GM21390 (cell line): ENCODE measurements around the gene PNKP.
A peak's percentile ranks its signal among the peaks of the same experiment; 100 is the strongest.

Experiments
- ATAC-seq: cut with Tn5 transposase; IDR thresholded peaks from one replicate; pipeline ENCODE4 v1.9.1; 2021; ENCODE audit not compliant: unreplicated experiment

Gene PNKP

DNA sequence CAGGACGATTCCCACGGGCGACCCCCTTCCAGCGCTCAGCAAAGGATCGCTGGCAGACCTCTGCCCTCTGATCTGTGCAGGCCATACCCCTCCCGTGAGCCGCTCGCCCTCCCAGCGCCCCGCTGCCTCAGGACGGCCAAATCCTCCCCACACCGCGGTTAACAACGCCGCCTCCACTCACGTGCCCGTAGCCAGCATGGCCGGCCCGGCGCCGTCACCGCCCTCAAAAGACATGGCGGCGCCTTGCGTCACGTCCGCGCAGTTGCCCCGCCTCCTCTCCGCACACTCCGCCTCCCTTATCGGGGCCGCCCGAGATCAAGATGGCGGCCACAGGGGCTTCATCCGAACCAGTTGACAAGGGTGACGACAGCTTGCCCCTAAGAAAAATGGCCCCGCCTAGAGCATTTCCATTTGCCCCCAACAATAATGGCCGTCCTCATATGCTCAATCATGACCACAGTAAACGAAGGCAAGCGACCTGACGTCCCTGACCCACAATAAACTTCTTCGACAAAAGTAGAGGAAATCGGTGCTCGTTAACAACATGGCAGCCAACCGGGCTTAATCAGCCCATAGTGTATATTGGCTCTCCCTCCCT, 9.1 kb upstream of the PNKP start:
- peak; percentile 40 for ATAC-seq

GRCh38 chr19:49875857-49876421, 8.6 kb upstream of the PNKP start:
- no peak for ATAC-seq

GRCh38 chr19:49875177-49875576, 7.8 kb upstream of the PNKP start:
- ATAC-seq, result no peak

DNA sequence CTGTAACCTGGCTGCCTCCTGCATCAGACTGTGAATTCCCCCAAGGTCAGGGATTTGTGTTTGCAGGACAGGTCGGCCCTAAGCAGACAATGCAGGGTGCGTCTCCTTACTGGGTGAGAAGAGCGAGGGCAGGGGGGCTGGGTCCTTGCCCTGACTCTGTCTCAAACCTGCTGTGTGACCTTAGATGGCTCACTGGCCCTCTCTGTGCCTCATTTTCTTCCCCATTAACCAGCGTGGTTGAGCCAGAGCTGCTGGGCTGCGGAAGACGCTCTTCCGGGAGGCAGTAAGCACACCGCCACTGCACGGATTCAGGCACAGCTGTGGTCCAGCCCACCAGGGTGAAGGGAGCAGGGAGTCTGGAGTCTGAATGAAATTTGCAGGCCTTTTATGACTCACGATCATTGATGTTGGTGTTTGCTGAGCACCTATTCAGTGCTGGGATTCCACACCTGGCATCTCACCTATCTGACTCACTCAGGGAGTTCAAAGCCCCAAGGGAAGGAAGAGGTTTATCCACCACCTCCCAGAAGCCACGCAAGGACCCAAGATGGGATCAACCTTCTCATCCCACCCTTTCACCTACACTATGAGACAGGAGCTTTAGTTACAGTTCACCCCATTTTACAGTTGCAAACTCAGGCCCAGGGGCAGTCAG, 7.3 kb upstream of the PNKP start:
- no peak for ATAC-seq

DNA sequence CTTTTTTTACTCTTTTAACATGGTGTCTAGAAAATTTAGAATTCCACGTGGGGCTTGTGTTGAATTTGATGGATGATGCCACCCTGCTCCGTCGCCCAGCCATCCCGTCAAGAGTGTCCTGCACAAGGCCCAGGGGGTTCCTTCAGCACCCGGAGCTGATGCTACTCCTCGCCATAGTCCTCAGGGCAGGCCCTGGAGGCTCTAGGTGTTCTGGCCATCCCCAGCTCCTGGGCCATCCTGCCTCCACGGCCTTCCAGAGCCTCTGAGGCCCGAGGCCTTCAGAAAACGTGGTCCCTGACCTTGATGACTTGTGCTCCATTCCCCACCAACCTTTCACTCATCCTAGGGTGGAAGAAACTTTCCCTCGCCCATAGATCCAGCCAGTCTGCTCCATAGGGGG, 6.5 kb upstream of the PNKP start:
- ATAC-seq, result no peak

GRCh38 chr19:49873129-49873521, 5.7 kb upstream of the PNKP start:
- no peak for ATAC-seq

- no peak for ATAC-seq
Observed at GRCh38 chr19:49872245-49873128, 5.1 kb upstream of the PNKP start.

- ATAC-seq, result no peak
Observed at GRCh38 chr19:49871349-49871985, 4.1 kb upstream of the PNKP start.

DNA sequence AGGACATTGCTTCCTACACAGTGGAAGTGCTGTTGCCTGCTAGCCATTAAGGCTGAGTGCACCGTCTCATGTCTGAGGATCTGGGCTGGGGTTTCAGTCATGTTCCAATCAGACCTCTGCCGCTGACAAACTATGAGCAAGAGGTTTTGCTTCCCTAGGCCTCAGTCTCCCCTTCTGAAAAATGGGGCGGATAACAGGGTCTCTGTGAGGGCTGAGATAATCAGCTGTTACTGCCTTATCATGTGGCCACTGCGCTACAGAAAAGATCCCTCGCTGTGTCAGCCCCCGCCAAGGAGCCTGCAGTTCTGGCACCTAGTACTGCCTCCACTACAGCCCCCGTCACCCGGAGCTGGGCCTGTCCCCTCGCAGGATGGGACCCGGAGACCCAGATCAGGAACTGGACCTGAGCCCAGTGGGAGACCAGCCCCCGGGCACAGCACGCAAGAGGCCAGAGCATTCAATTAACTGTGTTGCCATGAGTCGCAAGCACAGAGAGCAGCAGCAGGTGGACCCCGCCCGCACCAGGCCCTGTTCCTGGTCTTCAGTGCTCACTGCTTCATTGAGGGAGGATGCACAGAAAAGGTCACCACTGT, 3.0 kb upstream of the PNKP start:
- ATAC-seq, result no peak

DNA sequence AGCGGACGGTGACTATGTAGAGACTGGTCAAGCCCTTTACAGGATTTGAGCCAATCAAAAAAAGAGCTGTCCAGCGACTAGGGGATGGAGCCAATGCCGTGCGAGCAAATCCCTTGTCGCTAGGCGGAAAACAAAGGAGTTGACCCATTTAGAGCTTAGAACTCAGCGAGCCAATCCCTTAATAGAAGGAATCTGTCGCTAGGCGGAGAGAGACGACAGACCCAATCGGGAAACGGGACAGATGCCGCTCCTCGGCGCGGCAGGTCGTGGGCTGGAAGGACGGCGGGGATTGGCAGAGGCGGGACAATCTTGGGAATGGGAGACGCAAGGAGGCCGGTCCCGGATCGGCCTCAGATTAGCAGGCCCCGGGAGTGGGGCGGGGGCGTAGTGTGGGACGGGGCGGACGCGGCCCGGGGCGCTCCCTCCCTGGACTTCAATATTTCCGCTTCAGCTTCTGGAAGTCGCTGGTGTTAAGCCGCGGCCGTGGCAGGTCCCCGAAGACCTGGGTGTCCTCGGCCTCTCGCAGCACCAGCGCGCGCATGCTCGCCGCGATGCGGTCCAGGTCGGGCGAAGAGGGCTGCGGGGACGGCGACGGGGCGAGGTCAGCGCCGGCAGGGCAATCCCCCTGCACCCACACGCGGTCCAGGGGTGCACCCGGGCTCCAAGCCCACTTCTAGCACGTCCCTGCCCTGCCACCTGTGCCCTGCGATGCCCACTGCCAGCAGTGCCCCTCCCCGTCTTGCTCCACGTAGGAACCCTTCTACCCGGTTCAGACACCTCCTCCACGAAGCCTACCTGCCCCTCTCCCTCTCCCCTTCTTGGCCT, 2.3 kb upstream of the PNKP start:
- ATAC-seq, result peak; percentile 55

GRCh38 chr19:49869009-49869483, 1.7 kb upstream of the PNKP start:
- ATAC-seq, result peak; percentile 11

DNA sequence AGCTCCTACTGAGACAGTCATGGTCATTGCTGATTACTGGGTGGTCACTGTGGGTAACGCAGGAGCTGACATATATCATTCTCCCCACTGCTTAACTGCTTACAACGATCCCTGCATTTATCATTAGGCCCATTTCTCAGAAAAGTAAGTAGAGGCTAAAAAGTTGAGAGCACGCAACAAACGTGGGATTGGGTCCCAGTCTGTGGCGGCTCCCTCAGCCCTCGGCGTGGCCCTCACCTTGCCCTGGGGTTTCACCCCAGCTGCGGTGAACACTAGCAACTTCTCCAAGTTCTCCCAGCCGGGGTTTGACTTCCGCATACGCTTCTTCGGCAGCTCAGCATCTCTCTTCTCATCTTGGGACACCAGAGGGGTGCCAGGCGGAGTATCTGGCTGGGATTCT, 2.5 kb downstream of the PNKP start:
- no peak for ATAC-seq

DNA sequence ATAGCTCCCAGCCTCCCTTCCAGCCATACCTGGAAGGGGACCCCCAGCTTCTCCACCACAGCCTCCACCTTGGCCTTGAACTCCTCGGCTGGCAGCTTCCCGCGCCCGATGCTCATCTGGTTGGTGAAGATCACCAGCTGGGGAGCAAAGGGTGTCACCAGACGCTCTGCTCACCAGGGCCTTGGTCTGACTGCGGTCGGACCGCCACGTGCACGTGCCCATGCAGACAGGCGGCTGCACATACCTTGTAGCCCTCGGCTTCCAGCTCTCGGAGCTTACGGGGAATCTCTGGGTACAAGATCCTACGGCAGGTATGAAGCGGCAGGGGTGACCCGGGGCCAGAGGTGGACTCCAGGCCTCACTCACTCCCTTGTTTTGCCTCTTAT, 3.4 kb downstream of the PNKP start:
- no peak for ATAC-seq

DNA sequence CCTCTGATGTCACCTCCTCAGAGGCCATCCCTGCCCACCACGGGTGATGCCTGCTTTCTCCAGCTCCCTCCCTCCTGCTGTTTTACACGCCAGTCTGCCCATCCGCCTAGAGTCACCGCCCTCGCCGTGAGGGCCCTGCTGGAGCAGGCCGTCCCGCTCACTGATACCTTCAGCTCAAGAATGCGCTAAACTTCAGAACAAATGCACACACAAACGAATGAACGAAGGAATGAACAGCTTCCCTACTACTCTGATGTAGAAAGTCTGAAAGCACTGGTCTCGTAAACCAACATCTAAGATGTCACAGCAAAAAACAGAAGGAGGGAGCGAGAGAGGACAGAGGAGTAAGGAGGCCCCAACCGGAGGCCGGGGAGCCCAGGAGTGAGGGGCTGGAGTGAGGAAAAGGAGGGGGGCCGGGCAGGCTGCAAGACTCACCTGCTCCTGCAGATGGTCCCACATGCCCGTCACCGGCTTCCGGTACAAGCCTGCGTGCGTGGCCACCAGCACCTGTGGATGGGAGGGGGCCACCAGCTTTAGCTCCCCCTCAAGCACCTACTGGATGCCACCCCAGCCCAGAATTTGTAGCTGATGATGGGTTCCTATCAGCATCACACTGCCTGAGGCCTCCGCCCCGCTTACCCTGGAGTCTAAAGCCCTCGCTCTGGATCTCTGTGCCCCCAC, 4.0 kb downstream of the PNKP start:
- no peak for ATAC-seq

DNA sequence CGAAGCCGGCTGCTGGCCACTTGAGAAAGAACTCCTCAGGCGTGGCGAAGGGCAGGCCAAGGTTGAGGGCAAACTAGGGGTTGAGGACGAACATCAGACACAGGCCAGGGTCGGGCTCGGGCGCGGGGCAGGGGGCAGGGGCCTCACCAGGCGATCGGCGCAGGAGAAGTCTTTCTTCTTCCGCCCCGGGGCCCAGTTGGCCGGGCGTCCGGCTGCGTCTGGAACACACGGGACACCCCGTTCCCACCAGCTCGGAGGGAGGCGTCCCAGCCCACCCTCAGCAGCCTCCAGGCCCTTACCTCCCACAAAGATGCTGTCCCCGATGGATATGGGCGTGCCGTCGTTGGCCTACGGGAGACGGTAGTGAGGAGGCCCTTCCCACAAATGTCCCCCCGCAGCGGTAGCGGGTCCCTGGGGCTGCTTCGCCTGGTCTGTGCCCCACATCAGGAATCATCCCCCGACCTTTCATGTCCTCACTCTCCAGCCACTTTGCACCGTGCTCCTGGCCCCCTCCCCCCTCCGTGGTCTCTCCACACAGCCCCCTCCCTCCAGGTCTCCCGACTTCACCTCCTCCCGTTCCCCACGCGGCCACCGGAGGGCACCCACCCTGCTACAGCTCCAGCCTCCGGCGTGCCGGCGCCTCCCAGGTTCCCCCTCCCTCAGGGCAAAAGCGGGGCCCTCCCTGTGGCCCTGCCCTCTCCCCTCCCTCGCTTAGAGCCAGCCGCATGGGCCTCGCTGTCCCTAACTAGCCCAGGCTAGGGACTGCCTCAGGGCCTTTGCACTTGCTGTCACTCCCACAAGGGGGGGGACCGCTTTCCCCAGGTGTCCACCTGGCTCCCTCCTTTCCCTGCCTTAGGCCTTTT, 4.8 kb downstream of the PNKP start:
- ATAC-seq, result no peak

GRCh38 chr19:49861541-49862378, 5.6 kb downstream of the PNKP start:
- no peak for ATAC-seq

GRCh38 chr19:49861107-49861506, 6.3 kb downstream of the PNKP start:
- no peak for ATAC-seq
